Ectodermal cell (in vitro differentiated cells): ENCODE measurements around the gene ZNF202.
"Not testable (repeated sequence)": the region's sequence is repeated elsewhere in the genome, so short reads cannot be mapped to it uniquely, and the experiment has no call there.

Experiments
- H3K27ac ChIP-seq: 2 replicates; pipeline ENCODE4 v1.7.0; 2013; ENCODE audit warnings: mild to moderate bottlenecking, low read depth, low read length; ENCODE audit not compliant: insufficient read depth, poor library complexity, severe bottlenecking
- H3K27me3 ChIP-seq: 2 replicates; pipeline ENCODE4 v1.7.0; 2013; ENCODE audit warnings: mild to moderate bottlenecking, low read length; ENCODE audit not compliant: insufficient read depth, control insufficient read depth, poor library complexity, severe bottlenecking
- H3K36me3 ChIP-seq: one replicate; pipeline ENCODE4 v1.7.0; 2013; ENCODE audit warnings: low read length; ENCODE audit not compliant: control insufficient read depth, insufficient read depth
- H3K4me1 ChIP-seq: one replicate; pipeline ENCODE4 v1.7.0; 2013; ENCODE audit warnings: low read length; ENCODE audit not compliant: control insufficient read depth, insufficient read depth
- H3K4me3 ChIP-seq: 2 replicates; pipeline ENCODE4 v1.7.0; 2013; ENCODE audit warnings: low read depth, low read length, control low read depth; ENCODE audit not compliant: insufficient read depth
- H3K9me3 ChIP-seq: 2 replicates; pipeline ENCODE4 v1.7.0; 2013; ENCODE audit warnings: mild to moderate bottlenecking, low read length, moderate library complexity; ENCODE audit not compliant: control insufficient read depth
- WGBS, 2 experiments: methylation state at CpG; one replicate each; pipeline ENCODE4 v1.1.7; 2013; ENCODE audit warnings: missing lambda C conversion rate in 2 of 2; 5-methylcytosine and 5-hydroxymethylcytosine counted together

The ZNF202 gene

DNA sequence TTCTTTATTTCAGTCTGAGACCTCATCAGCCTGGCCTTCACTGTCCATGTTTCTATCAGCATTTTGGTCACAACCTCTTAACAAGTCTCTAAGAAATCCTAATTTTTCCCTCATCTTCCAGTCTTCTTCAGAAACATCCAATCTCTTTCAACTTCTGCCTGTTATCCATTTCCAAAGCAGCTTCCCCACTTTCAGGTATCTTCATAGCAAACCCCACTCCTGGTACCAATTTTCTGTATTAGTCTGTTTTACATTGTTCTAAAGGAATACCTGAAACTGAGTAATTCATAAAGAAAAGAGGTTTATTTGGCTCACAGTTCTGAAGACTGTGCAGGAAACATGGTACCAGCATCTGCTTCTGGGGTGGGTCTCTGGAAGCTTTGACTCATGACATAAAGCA, 21.0 kb upstream of the ZNF202 start:
- Histone ChIP-seq H3K9me3 (no peaks in the 10 kb centered on the region), H3K27ac (no peak overlapping the region), H3K4me1 (no peaks in the 10 kb centered on the region), H3K36me3 (no peaks in the 10 kb centered on the region), H3K4me3 (no peak overlapping the region), H3K27me3 (no peaks in the 10 kb centered on the region)

- no CpG with 5 or more reads among the region's 1 CpG for whole genome bisulfite sequencing, 2 experiments
- Histone ChIP-seq H3K27me3 (no peaks in the 10 kb centered on the region), H3K36me3 (no peaks in the 10 kb centered on the region)
Measured at GRCh38 chr11:123760894-123761293, 19.4 kb upstream of the ZNF202 start.

GRCh38 chr11:123757976-123758375, 16.5 kb upstream of the ZNF202 start:
- no peaks in the 10 kb centered on the region for H3K36me3 ChIP-seq
- no peak overlapping the region for H3K4me3 ChIP-seq
- no peaks in the 10 kb centered on the region for H3K4me1 ChIP-seq
- 90 to 97% methylated on average over 2 to 3 of the region's 3 CpGs for WGBS, 2 experiments
- no peak overlapping the region for H3K27ac ChIP-seq
- no peaks in the 10 kb centered on the region for H3K9me3 ChIP-seq
- no peaks in the 10 kb centered on the region for H3K27me3 ChIP-seq

More at GRCh38 chr11:123760894-123761293, 19.4 kb upstream of the ZNF202 start:
- Histone ChIP-seq H3K4me1 (no peaks in the 10 kb centered on the region), H3K4me3 (no peak overlapping the region), H3K27ac (no peak overlapping the region), H3K9me3 (no peaks in the 10 kb centered on the region)

DNA sequence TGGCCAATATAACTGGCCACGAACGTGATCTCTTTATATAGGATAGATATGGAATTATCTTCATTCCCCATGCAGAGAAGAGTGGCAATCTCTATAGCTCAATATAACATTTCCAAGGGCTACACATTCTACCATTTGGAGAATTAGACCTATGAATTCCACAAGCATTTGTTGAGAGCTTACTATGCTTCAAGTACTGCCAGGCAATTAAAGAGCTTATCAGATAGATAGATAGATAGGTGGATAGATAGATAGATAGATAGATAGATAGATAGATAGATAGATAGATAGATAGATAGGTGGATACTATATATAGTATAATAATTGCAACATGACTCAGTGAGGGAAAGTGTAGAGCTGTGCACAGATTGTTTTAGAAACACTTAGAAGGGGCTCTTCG, 14.4 kb upstream of the ZNF202 start:
- no peak overlapping the region for H3K27ac ChIP-seq
- no peaks in the 10 kb centered on the region for H3K27me3 ChIP-seq
- WGBS, 2 experiments = 97 to 98% methylated on average over 1 to 3 of the region's 3 CpGs
- no peak overlapping the region for H3K4me3 ChIP-seq
- no peaks in the 10 kb centered on the region for H3K36me3 ChIP-seq
- no peaks in the 10 kb centered on the region for H3K4me1 ChIP-seq
- H3K9me3 ChIP-seq = no peaks in the 10 kb centered on the region

- H3K27ac ChIP-seq = no peak overlapping the region
- H3K4me1 ChIP-seq = no peaks in the 10 kb centered on the region
- H3K36me3 ChIP-seq = no peaks in the 10 kb centered on the region
- no peaks in the 10 kb centered on the region for H3K27me3 ChIP-seq
- no peaks in the 10 kb centered on the region for H3K9me3 ChIP-seq
- H3K4me3 ChIP-seq = no peak overlapping the region
Measured at GRCh38 chr11:123755344-123755743, 13.9 kb upstream of the ZNF202 start.

GRCh38 chr11:123754101-123754568, 12.7 kb upstream of the ZNF202 start, which contains the start of gene OR6X1:
Gene OR6X1 (minus strand): TSS chr11:123754518. CDS start chr11:123754518, 0 bp downstream.
- Histone ChIP-seq H3K36me3 (no peaks in the 10 kb centered on the region), H3K4me1 (no peaks in the 10 kb centered on the region), H3K27me3 (no peaks in the 10 kb centered on the region), H3K27ac (no peak within 1 kb of the TSS), H3K9me3 (no peaks in the 10 kb centered on the region), H3K4me3 (no peak within 1 kb of the TSS)
- 96% methylated on average over 3 of the region's 3 CpGs for WGBS, 2 experiments

DNA sequence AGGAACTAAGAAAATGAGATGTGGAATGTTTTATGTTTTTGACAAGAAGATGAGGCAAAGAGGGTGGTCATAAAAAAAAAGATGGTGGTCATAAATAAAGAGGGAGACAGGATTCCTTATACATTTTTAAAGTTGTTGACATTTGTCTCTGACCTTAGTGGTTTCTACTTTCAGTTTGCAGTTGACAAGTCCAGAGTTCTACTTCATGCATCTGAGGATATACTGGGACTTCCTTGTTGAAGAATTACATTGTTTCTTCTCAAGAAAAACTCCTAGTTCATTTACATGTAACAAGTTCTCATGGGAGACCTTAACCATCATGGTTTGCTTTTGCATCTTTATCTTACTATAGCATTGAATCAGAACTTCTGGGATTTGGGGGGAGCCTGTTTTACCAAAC, 11.7 kb upstream of the ZNF202 start:
- Histone ChIP-seq H3K27ac (no peak overlapping the region), H3K9me3 (no peaks in the 10 kb centered on the region), H3K4me1 (no peaks in the 10 kb centered on the region), H3K27me3 (no peaks in the 10 kb centered on the region), H3K4me3 (no peak overlapping the region), H3K36me3 (no peaks in the 10 kb centered on the region)

DNA sequence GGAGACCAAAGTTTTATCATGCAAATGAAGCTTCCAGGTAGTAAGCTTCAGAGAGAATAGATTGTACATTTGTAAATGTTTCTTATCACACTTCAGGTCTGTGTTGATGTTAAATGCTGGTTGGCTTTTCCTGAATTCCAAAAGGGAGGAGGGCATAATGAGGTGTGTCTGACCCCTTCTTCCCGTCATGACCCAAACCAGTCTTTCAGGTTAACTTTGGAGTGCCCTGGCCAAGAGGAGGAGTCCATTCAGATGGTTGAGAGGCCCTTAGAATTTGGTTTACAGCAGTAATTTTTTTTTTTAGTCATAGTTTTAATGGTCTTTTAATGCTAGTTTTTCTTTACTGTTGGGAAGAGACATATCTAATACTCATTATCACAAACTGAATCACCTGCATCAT, 10.3 kb upstream of the ZNF202 start:
- H3K27me3 ChIP-seq = no peaks in the 10 kb centered on the region
- WGBS, 2 experiments = 93 to 100% methylated on average over 1 of the region's 1 CpG
- no peaks in the 10 kb centered on the region for H3K36me3 ChIP-seq
- no peak overlapping the region for H3K27ac ChIP-seq
- H3K9me3 ChIP-seq = no peaks in the 10 kb centered on the region
- H3K4me3 ChIP-seq = no peak overlapping the region
- no peaks in the 10 kb centered on the region for H3K4me1 ChIP-seq

DNA sequence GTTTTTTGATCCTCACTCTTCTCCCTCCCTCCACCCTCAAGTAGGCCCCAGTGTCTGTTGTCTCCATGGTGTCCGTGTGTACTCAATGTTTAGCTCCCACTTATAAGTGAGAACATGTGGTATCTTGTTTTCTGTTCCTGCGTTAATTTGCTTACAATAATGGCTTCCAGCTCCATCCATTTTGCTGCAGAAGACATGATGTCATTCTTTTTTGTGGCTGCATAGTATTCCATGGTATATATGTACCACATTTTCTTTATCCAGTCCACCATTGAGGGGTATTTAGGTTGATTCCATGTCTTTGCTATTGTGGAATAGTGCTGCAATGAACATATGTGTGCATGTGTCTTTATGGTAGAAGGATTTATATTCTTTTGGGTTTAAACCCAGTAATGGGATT, 6.9 kb upstream of the ZNF202 start:
- not testable (repeated sequence) for H3K36me3 ChIP-seq, H3K27ac ChIP-seq
- WGBS, 2 experiments = 92 to 93% methylated on average over 2 of the region's 2 CpGs

DNA sequence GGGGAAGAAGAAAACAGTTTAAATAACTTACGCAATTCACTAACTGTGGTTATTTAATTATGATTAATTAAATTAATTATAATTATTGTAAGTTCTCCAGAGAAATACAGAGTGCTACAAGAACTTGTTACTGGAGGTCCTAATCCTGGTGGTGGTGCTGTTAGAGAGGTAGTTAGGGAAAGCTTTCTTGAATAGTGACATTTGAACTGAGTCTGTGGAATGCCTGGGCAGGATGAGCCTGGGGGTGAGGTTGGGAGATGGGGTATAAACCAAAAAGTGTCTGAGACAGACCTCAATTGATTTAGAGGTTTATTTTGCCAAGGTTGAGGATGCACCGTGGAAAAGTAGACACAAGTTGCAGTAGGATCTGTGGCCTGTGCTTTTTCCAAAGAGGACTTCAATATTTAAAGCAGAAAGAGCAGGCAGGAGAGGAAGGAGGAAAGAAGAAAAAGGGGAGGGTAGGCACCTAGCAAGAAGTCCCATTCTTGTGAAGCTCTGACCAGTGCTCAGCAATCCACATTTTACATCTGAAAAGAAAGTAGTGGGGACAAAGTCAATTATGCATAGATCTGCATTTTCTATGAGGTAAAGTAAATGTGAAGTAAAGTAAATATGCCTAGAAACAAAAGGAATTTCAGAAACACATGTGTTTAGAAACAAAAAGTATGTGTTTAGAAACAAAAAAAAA, 4.4 kb upstream of the ZNF202 start:
- no peaks in the 10 kb centered on the region for H3K27me3 ChIP-seq
- WGBS, 2 experiments = 8 to 9% methylated on average over 1 of the region's 2 CpGs
- peaks cover 3% of the 10 kb centered on the region for H3K4me1 ChIP-seq
- no peaks in the 10 kb centered on the region for H3K9me3 ChIP-seq
- no peak overlapping the region for H3K4me3 ChIP-seq
- no peak overlapping the region for H3K27ac ChIP-seq
- H3K36me3 ChIP-seq = no peaks in the 10 kb centered on the region

More for the DNA sequence above, 6.9 kb upstream of the ZNF202 start:
- H3K9me3 ChIP-seq, H3K4me3 ChIP-seq, H3K27me3 ChIP-seq, H3K4me1 ChIP-seq: not testable (repeated sequence)

- H3K9me3 ChIP-seq = no peaks in the 10 kb centered on the region
- no peaks in the 10 kb centered on the region for H3K27me3 ChIP-seq
- peaks cover 16% of the 10 kb centered on the region for H3K36me3 ChIP-seq
- no peak overlapping the region for H3K27ac ChIP-seq
- peak overlapping the region; percentile 11 for H3K4me3 ChIP-seq
- WGBS, 2 experiments = 3 to 29% methylated on average over 1 to 3 of the region's 3 CpGs
- peaks cover 12% of the 10 kb centered on the region for H3K4me1 ChIP-seq
Measured at GRCh38 chr11:123742724-123743120, 1.3 kb upstream of the ZNF202 start.
